ENCODE measurements around the gene KRT3. TPM values are rescaled to one million over a fixed set of nuclear protein-coding genes. Genes with fewer than 3 reads are reported as not detected.

The KRT3 gene
- total and polyA plus RNA-seq, 8 donors: not detected

DNA sequence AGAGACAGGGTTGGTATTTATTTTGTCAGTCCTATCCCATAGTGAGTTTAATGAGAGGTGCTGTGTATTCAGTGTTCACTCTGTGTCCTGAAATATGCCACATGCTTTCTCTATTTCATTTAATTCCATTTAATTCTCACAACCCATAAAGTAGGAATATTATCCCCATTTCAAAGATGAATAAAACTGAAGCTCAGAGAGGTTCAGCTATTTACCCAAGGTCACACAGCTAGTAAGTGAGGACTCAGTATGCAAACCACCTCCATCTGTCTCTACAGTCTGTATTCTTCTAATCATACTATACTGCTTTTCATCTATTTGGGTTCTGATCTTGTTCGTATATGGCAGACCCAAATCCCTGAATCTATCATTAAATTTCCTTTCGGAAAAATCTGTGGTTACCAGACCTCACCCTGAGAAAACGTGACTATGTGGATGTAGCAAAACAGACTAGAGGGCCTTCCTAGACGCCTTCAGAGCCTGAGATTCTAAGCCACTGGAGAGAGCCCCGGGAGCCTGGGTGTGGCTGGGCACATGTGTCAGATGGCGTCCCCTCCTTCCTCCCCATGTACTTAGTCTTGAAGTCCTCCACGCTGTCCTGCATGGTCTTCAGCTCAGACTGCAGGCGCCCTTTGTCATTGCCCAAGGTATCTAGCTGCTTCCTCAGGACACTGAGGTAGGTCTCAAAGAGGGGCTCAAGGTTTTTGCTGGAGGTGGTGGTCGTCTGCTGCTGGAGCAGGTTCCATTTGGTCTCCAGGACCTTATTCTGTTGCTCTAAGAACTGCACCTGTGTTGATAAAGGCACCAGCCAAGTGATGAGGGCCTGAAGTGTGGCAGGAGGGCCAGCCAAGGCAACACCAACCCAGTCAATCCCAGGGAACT, 15.5 kb upstream of the KRT3 start:
- no peak overlapping the region for H3K27ac ChIP-seq
- H3K4me3 ChIP-seq: no peak overlapping the region
- H3K27me3 ChIP-seq: no peaks in the 10 kb centered on the region
- H3K9me3 ChIP-seq: no peaks in the 10 kb centered on the region
- TF ChIP-seq, protein P1, sequence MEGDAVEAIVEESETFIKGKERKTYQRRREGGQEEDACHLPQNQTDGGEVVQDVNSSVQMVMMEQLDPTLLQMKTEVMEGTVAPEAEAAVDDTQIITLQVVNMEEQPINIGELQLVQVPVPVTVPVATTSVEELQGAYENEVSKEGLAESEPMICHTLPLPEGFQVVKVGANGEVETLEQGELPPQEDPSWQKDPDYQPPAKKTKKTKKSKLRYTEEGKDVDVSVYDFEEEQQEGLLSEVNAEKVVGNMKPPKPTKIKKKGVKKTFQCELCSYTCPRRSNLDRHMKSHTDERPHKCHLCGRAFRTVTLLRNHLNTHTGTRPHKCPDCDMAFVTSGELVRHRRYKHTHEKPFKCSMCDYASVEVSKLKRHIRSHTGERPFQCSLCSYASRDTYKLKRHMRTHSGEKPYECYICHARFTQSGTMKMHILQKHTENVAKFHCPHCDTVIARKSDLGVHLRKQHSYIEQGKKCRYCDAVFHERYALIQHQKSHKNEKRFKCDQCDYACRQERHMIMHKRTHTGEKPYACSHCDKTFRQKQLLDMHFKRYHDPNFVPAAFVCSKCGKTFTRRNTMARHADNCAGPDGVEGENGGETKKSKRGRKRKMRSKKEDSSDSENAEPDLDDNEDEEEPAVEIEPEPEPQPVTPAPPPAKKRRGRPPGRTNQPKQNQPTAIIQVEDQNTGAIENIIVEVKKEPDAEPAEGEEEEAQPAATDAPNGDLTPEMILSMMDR (IDR thresholded peaks at IDR 0.05): no peak
- WGBS, 2 donors: 75 to 79% methylated on average over 9 of the region's 9 CpGs
- DNase-seq: no peak
- no peak for ATAC-seq
- H3K4me1 ChIP-seq: no peaks in the 10 kb centered on the region
- intact Hi-C loops (cut with DNase I): no loop called here
- no peaks in the 10 kb centered on the region for H3K36me3 ChIP-seq
- FAIRE-seq: no peak

- Histone ChIP-seq H3K27me3 (no peaks in the 10 kb centered on the region), H3K4me3 (no peak overlapping the region), H3K36me3 (no peaks in the 10 kb centered on the region), H3K9me3 (no peaks in the 10 kb centered on the region), H3K27ac (no peak overlapping the region), H3K4me1 (no peaks in the 10 kb centered on the region)
- no peak for FAIRE-seq
- TF ChIP-seq, protein P1 (IDR thresholded peaks at IDR 0.05): no peak
- no peak for ATAC-seq
- WGBS, 2 donors: 55 to 73% methylated on average over 5 of the region's 5 CpGs
- intact Hi-C loops (cut with DNase I): no loop called here
- DNase-seq: no peak
Observed at GRCh38 chr12:52810554-52810953, 14.6 kb upstream of the KRT3 start.

DNA sequence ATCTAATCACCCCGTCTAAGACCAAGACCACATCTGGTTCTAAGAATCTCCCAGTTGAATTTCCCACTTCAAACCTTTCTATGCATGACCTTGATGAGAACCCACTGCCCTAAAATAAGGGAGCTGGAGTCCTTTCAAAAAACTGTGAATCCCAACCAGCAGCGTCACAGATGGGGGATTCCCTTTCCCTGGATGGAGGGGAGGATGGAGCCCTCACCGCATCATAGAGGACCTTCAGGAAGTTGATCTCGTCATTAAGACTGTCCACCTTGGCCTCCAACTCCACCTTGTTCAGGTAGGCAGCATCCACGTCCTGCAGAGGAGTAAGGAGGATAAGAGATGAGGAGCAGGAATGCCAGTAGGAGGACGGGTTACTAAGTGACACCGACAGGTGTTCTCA, 13.2 kb upstream of the KRT3 start:
- Histone ChIP-seq H3K4me1 (no peaks in the 10 kb centered on the region), H3K9me3 (no peaks in the 10 kb centered on the region), H3K36me3 (no peaks in the 10 kb centered on the region), H3K27ac (no peak overlapping the region), H3K4me3 (no peak overlapping the region), H3K27me3 (no peaks in the 10 kb centered on the region)
- ATAC-seq (no peak), DNase-seq (no peak), FAIRE-seq (no peak)
- intact Hi-C loops (cut with DNase I): no loop called here
- TF ChIP-seq, protein P1 (IDR thresholded peaks at IDR 0.05): no peak
- 63 to 78% methylated on average over 7 of the region's 7 CpGs for WGBS, 2 donors

DNA sequence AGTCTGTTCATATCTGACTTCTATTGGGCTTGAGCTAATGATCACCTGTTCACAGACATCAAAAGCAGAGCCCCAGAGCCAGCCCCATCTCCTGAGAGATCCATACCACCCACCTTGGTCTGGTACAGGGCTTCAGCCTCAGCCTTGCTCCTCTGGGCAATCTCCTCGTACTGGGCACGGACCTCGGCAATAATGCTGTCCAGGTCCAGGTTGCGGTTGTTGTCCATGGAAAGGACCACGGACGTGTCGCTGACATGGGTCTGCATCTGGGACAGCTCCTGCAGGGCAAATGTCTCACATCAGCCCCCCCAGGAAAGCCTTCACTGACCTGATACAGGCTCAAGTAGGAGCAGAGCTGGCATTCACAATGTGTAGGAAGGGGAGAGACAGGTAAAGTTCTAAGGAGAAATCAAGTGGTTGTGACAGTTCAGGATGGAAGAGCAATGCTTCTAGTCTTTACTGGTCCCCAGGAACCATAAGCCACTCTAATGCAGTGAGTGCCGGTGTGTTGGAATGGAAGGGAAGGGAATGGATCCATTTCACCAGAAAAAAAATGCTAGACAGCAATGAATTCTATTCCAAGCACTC, 12.8 kb upstream of the KRT3 start:
- WGBS, 2 donors: 78 to 91% methylated on average over 8 of the region's 8 CpGs
- Histone ChIP-seq H3K27ac (no peak overlapping the region), H3K36me3 (no peaks in the 10 kb centered on the region), H3K27me3 (no peaks in the 10 kb centered on the region), H3K9me3 (no peaks in the 10 kb centered on the region), H3K4me1 (no peaks in the 10 kb centered on the region), H3K4me3 (no peak overlapping the region)
- intact Hi-C loops (cut with DNase I): no loop called here
- FAIRE-seq (no peak), ATAC-seq (no peak), DNase-seq (no peak)
- TF ChIP-seq, protein P1 (IDR thresholded peaks at IDR 0.05): no peak

Data from pancreas (tissue), 10 donors.